A549 (cell line): ENCODE measurements around the gene GARNL3. TPM values are rescaled to one million over a fixed set of nuclear protein-coding genes. Genes with fewer than 3 reads are reported as not detected.

ENCODE experiments used
- ATAC-seq, 2 experiments: fragments of 200-7000 bp in 1 of 2; fragments of >200 bp in 1 of 2; cut with Nextera tagmentation in 1 of 2; cut with Tn5 transposase in 1 of 2; 3 replicates each; pipeline versions ENCODE4 v1.8.0 to v1.9.1; 2018 to 2020; ENCODE audit warnings: mild to moderate bottlenecking in 1 of 2, moderate library complexity in 1 of 2
- CTCF ChIA-PET: fragments of 300-600 bp; sonication (Branson Sonifier 250); formaldehyde crosslinking; extraction: SDS; loops from one replicate; lab custom pipeline; 2021; ENCODE audit warnings: antibody characterized with exemption, inconsistent platforms; lab: Yijun Ruan, JAX
- POLR2A ChIA-PET: fragments of 350-600 bp; formaldehyde crosslinking; extraction: SDS; loops from one replicate; lab custom pipeline; 2021; ENCODE audit warnings: antibody characterized with exemption, inconsistent platforms; lab: Yijun Ruan, JAX
- DNase-seq, 2 experiments: peaks; one replicate each; pipeline versions ENCODE4 v3.0.0 to v3.0.0-alpha.2; 2011 to 2016; ENCODE audit warnings: low read depth in 1 of 2, low spot score in 1 of 2
- FAIRE-seq: peaks from 2 replicates; lab custom pipeline; 2011; peaks lifted over from hg19 to GRCh38; lab: Jason Lieb, UNC
- H3K27ac ChIP-seq, 2 experiments: fragments of >200 bp; sonication (Bioruptor Twin); formaldehyde crosslinking; 3 replicates each; pipeline ENCODE4 v1.5.1; 2016 to 2017
- H3K4me1 ChIP-seq: fragments of >200 bp; sonication (Bioruptor Twin); formaldehyde crosslinking; 3 replicates; pipeline ENCODE4 v1.6.1; 2016
- H3K4me2 ChIP-seq: fragments of >200 bp; sonication (Bioruptor Twin); formaldehyde crosslinking; 3 replicates; pipeline ENCODE4 v1.6.1; 2016
- H3K4me3 ChIP-seq: fragments of >200 bp; sonication (Bioruptor Twin); formaldehyde crosslinking; 3 replicates; pipeline ENCODE4 v1.5.1; 2016
- H3K9me3 ChIP-seq: fragments of >200 bp; sonication (Bioruptor Twin); formaldehyde crosslinking; 3 replicates; pipeline ENCODE4 v1.6.1; 2016
- ATOH8 ChIP-seq: fragments of 250-450 bp; sonication (Bioruptor Pico); IDR thresholded peaks from 2 replicates; pipeline ENCODE4 v1.5.0; 2020; ENCODE audit warnings: low read depth, mild to moderate bottlenecking, moderate library complexity
- BCL3 ChIP-seq: fragments of >200 bp; sonication (Bioruptor Twin); formaldehyde crosslinking; IDR thresholded peaks from 3 replicates; pipeline ENCODE4 v1.6.1; 2016
- CBX8 ChIP-seq: fragments of 200-600 bp; sonication (generic); IDR thresholded peaks from 2 replicates; pipeline ENCODE4 v1.6.1; 2016
- EP300 ChIP-seq, 2 experiments: fragments of >200 bp; sonication (Bioruptor Twin); formaldehyde crosslinking; IDR thresholded peaks; 2 replicates in 1 of 2; 3 replicates in 1 of 2; pipeline ENCODE4 v1.6.1; 2016 to 2017
- FOSL2 ChIP-seq, 2 experiments: fragments of 450-650 bp in 1 of 2; fragments of >200 bp in 1 of 2; sonication (Bioruptor Twin) in 1 of 2; formaldehyde crosslinking; IDR thresholded peaks; 2 replicates each; pipeline versions ENCODE4 v1.5.0 to v1.6.1; 2016 to 2020; ENCODE audit warnings: mild to moderate bottlenecking in 1 of 2, moderate library complexity in 1 of 2
- FOXS1 ChIP-seq: fragments of 250-450 bp; sonication (Bioruptor Pico); IDR thresholded peaks from 2 replicates; pipeline ENCODE4 v1.5.0; 2020; ENCODE audit warnings: mild to moderate bottlenecking, moderate library complexity
- HMGXB4 ChIP-seq: fragments of 250-450 bp; sonication (Bioruptor Pico); IDR thresholded peaks from 2 replicates; pipeline ENCODE4 v1.5.0; 2021; ENCODE audit warnings: mild to moderate bottlenecking, moderate library complexity, borderline replicate concordance
- HOXA7 ChIP-seq: fragments of 250-450 bp; sonication (Bioruptor Pico); IDR thresholded peaks from 2 replicates; pipeline ENCODE4 v1.5.0; 2020; ENCODE audit warnings: mild to moderate bottlenecking, moderate library complexity
- HOXB13 ChIP-seq: fragments of 250-450 bp; sonication (Bioruptor Pico); IDR thresholded peaks from 2 replicates; pipeline ENCODE4 v1.5.0; 2020; ENCODE audit warnings: low read depth, mild to moderate bottlenecking, moderate library complexity
- KDM1A ChIP-seq: fragments of 200-600 bp; sonication (generic); IDR thresholded peaks from 2 replicates; pipeline ENCODE4 v1.6.1; 2016; ENCODE audit warnings: low read depth, mild to moderate bottlenecking
- MAFK ChIP-seq: fragments of 450-650 bp; IDR thresholded peaks from 2 replicates; pipeline ENCODE4 v1.6.1; 2014; ENCODE audit not compliant: partially characterized antibody
- MAX ChIP-seq: IDR thresholded peaks from 2 replicates; pipeline ENCODE4 v1.6.1; 2012
- MYC ChIP-seq: IDR thresholded peaks from 2 replicates; pipeline ENCODE4 v1.6.1; 2012; ENCODE audit warnings: mild to moderate bottlenecking, inconsistent platforms, low read length, improper control_type of control experiment, borderline replicate concordance
- NFE2L2 ChIP-seq: fragments of 150-350 bp; conservative IDR thresholded peaks from 2 replicates; pipeline ENCODE4 v1.6.1; 2014; ENCODE audit warnings: low read length
- NR3C1 ChIP-seq: fragments of >200 bp; sonication (Bioruptor Twin); formaldehyde crosslinking; IDR thresholded peaks from 3 replicates; pipeline ENCODE4 v1.6.1; 2017
- RCOR1 ChIP-seq: fragments of 150-350 bp; IDR thresholded peaks from 2 replicates; pipeline ENCODE4 v1.6.1; 2014; ENCODE audit warnings: antibody characterized with exemption, low read length, low read depth
- SMC3 ChIP-seq: fragments of >200 bp; sonication (Bioruptor Twin); formaldehyde crosslinking; IDR thresholded peaks from 3 replicates; pipeline ENCODE4 v1.6.1; 2018; ENCODE audit warnings: inconsistent platforms
- TFCP2L1 ChIP-seq: fragments of 250-450 bp; sonication (Bioruptor Pico); IDR thresholded peaks from 2 replicates; pipeline ENCODE4 v1.5.0; 2021; ENCODE audit warnings: mild to moderate bottlenecking
- TP53 ChIP-seq: fragments of 250-450 bp; sonication (Bioruptor Pico); IDR thresholded peaks from 2 replicates; pipeline ENCODE4 v1.5.0; 2021; ENCODE audit warnings: mild to moderate bottlenecking, moderate library complexity
- ZFP36 ChIP-seq: fragments of 450-650 bp; IDR thresholded peaks from 2 replicates; pipeline ENCODE4 v1.6.1; 2014; ENCODE audit warnings: borderline replicate concordance; ENCODE audit not compliant: partially characterized antibody
- WGBS: methylation state at CpG from one replicate; pipeline ENCODE4 v1.1.6; 2017; ENCODE audit errors: missing lambda C conversion rate; 5-methylcytosine and 5-hydroxymethylcytosine counted together
- polyA plus RNA-seq, 4 experiments: library from polyadenylated mRNA; depleted of rRNA in 3 of 4; stranded (reverse); fragments of >200 nt; fragmentation: RNase III in 1 of 4; extraction: RNeasy Plus Mini Kit Qiagen cat#74134 plus additional on column Dnase treatment in 1 of 4; gene quantifications; 2 replicates in 3 of 4; 3 replicates in 1 of 4; pipeline ENCODE4 v1.2.3, GENCODE V29; 2011 to 2017
- TF ChIP-seq, protein P1 (sequence below): fragments of >200 bp; sonication (Bioruptor Twin); formaldehyde crosslinking; IDR thresholded peaks from 3 replicates; pipeline ENCODE4 v1.5.1; 2016
- TF ChIP-seq, protein P2 (sequence below): fragments of 150-350 bp; IDR thresholded peaks from 2 replicates; pipeline ENCODE4 v1.6.1; 2014; ENCODE audit warnings: low read depth, mild to moderate bottlenecking, low read length
- TF ChIP-seq, protein P3 (sequence below): IDR thresholded peaks from 2 replicates; pipeline ENCODE4 v1.6.1; 2012; ENCODE audit warnings: low read depth, borderline replicate concordance

GARNL3 gene
- polyA plus RNA-seq, 2 of the 4 experiments (the other 2 are of a cell fraction): 2.9 to 5.1 TPM

GRCh38 chr9:127398275-127398647 lies 133.7 kb downstream of the GARNL3 start:
- TF ChIP-seq CBX8 (no peak), BCL3 (no peak)
- TF ChIP-seq, all 56 proteins: peak for 0
- no peak for DNase-seq
- peaks cover 6% of the 10 kb centered on the region; the same call in 1 of the 3 replicates for H3K4me1 ChIP-seq
- peak overlapping the region; percentile 80 to 90 for H3K27ac ChIP-seq
- no peak for ATAC-seq
- peak overlapping the region; percentile 90 for H3K4me3 ChIP-seq
- 61% methylated on average over 5 of the region's 5 CpGs for WGBS
- FAIRE-seq: no peak
- peak overlapping the region; percentile 98 for H3K4me2 ChIP-seq
- H3K9me3 ChIP-seq: no peaks in the 10 kb centered on the region
- ChIA-PET POLR2A (interaction anchor here (0.6 to 1.2 kb wide), 3 partner anchors 53 to 801 kb away, joined by 3 to 4 read pairs (median 3); partner anchors contain the start of gene LRSAM1), CTCF (interaction anchor here (0.6 to 6.6 kb wide), 24 partner anchors 9 to 471 kb away, joined by 3 to 33 read pairs (median 7); no protein-coding TSS in a partner anchor)

- ATAC-seq (no peak), FAIRE-seq (no peak), DNase-seq (no peak)
- Histone ChIP-seq H3K9me3 (no peaks in the 10 kb centered on the region), H3K4me1 (peaks cover 6% of the 10 kb centered on the region; the same call in 1 of the 3 replicates), H3K27ac (peak overlapping the region in 1 of 2 experiments; percentile 90; a peak in 3 of 6 replicates), H3K4me2 (peak overlapping the region; percentile 98), H3K4me3 (no peak overlapping the region)
- 95% methylated on average over 12 of the region's 13 CpGs for WGBS
- TF ChIP-seq HOXB13 (CRISPR knock-in tag): no peak
- TF ChIP-seq, protein P1, sequence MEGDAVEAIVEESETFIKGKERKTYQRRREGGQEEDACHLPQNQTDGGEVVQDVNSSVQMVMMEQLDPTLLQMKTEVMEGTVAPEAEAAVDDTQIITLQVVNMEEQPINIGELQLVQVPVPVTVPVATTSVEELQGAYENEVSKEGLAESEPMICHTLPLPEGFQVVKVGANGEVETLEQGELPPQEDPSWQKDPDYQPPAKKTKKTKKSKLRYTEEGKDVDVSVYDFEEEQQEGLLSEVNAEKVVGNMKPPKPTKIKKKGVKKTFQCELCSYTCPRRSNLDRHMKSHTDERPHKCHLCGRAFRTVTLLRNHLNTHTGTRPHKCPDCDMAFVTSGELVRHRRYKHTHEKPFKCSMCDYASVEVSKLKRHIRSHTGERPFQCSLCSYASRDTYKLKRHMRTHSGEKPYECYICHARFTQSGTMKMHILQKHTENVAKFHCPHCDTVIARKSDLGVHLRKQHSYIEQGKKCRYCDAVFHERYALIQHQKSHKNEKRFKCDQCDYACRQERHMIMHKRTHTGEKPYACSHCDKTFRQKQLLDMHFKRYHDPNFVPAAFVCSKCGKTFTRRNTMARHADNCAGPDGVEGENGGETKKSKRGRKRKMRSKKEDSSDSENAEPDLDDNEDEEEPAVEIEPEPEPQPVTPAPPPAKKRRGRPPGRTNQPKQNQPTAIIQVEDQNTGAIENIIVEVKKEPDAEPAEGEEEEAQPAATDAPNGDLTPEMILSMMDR: no peak
- no peak for TF ChIP-seq TP53 (CRISPR knock-in tag)
- no peak for TF ChIP-seq MAX
- no peak for TF ChIP-seq KDM1A
- no peak for TF ChIP-seq MAFK
- ChIA-PET POLR2A (interaction anchor here (1.2 kb wide), 1 partner anchor 53 kb away, joined by 3 read pairs; the partner anchor contains the start of gene LRSAM1), CTCF (interaction anchor here (0.6 to 6.6 kb wide), 26 partner anchors 8 to 470 kb away, joined by 3 to 33 read pairs (median 6); no protein-coding TSS in a partner anchor)
Measured at GRCh38 chr9:127398715-127399400, 134.3 kb downstream of the GARNL3 start.

DNA sequence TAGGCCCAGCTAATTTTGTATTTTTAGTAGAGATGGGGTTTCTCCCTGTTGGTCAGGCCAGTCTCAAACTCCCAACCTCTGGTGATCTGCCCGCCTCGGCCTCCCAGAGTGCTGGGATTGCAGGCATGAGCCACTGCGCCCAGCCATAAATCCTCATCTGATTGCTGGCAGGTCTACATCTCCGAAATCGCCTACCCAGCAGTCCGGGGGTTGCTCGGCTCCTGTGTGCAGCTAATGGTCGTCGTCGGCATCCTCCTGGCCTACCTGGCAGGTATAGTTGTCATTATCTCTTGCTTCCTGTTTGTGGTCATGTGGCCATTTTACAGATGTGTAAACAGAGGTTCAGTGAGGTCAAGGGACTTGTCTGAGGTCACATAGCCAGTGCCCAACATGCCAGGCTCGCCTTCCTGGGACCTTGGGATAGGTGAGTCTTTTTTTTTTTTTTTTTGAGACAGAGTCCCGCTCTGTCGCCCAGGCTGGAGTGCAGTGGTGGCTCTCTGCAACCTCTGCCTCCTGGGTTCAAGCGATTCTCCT lies 135.2 kb downstream of the GARNL3 start:
- H3K9me3 ChIP-seq: no peaks in the 10 kb centered on the region
- ChIA-PET CTCF (interaction anchor here (0.7 to 6.6 kb wide), 12 partner anchors 14 to 459 kb away, joined by 3 to 33 read pairs (median 8); partner anchors contain the start of gene ZNF79), POLR2A (no interaction called here)
- DNase-seq: no peak
- ATAC-seq: no peak
- no peak for FAIRE-seq
- H3K4me3 ChIP-seq: no peak overlapping the region
- 94% methylated on average over 14 of the region's 14 CpGs for WGBS
- H3K4me1 ChIP-seq: peaks cover 6% of the 10 kb centered on the region; the same call in 1 of the 3 replicates
- no peak overlapping the region for H3K4me2 ChIP-seq
- H3K27ac ChIP-seq: no peak overlapping the region
- TF ChIP-seq MYC (no peak), NFE2L2 (no peak), ATOH8 (CRISPR knock-in tag) (no peak), EP300 (IDR thresholded peaks at IDR 0.05) (no peak), ZFP36 (no peak), FOSL2 (IDR thresholded peaks at IDR 0.05) (no peak), FOSL2 (CRISPR knock-in tag; IDR thresholded peaks at IDR 0.05) (no peak), FOXS1 (CRISPR knock-in tag) (no peak), NR3C1 (no peak), HOXA7 (CRISPR knock-in tag) (no peak), HMGXB4 (no peak), TP53 (CRISPR knock-in tag) (no peak), RCOR1 (no peak), KDM1A (no peak), SMC3 (no peak), TFCP2L1 (CRISPR knock-in tag) (no peak)
- TF ChIP-seq, protein P2, sequence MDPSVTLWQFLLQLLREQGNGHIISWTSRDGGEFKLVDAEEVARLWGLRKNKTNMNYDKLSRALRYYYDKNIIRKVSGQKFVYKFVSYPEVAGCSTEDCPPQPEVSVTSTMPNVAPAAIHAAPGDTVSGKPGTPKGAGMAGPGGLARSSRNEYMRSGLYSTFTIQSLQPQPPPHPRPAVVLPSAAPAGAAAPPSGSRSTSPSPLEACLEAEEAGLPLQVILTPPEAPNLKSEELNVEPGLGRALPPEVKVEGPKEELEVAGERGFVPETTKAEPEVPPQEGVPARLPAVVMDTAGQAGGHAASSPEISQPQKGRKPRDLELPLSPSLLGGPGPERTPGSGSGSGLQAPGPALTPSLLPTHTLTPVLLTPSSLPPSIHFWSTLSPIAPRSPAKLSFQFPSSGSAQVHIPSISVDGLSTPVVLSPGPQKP: no peak
- TF ChIP-seq, protein P3, sequence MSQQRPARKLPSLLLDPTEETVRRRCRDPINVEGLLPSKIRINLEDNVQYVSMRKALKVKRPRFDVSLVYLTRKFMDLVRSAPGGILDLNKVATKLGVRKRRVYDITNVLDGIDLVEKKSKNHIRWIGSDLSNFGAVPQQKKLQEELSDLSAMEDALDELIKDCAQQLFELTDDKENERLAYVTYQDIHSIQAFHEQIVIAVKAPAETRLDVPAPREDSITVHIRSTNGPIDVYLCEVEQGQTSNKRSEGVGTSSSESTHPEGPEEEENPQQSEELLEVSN: no peak
